Tongue (tissue), 2 donors: ENCODE data around the gene TMC8. TPM values are rescaled to one million over a fixed set of nuclear protein-coding genes. Genes with fewer than 3 reads are reported as not detected.
"Not testable (repeated sequence)": the region's sequence is repeated elsewhere in the genome, so short reads cannot be mapped to it uniquely, and the experiment has no call there.

Source experiments
- DNase-seq: peaks from one replicate; pipeline ENCODE4 v3.0.0-alpha.2; 2015
- total RNA-seq: library from RNA; depleted of rRNA; stranded (reverse); fragments of >200 nt; gene quantifications from one replicate; pipeline ENCODE4 v1.2.3, GENCODE V29; 2014

Gene TMC8
- total RNA-seq, 1 donor from 2014 or later = 3.2 TPM

- no peak for DNase-seq
Observed at GRCh38 chr17:78111016-78111726, 19.4 kb upstream of the TMC8 start.

- no peak for DNase-seq
Observed at GRCh38 chr17:78111727-78112517, 18.6 kb upstream of the TMC8 start.

DNA sequence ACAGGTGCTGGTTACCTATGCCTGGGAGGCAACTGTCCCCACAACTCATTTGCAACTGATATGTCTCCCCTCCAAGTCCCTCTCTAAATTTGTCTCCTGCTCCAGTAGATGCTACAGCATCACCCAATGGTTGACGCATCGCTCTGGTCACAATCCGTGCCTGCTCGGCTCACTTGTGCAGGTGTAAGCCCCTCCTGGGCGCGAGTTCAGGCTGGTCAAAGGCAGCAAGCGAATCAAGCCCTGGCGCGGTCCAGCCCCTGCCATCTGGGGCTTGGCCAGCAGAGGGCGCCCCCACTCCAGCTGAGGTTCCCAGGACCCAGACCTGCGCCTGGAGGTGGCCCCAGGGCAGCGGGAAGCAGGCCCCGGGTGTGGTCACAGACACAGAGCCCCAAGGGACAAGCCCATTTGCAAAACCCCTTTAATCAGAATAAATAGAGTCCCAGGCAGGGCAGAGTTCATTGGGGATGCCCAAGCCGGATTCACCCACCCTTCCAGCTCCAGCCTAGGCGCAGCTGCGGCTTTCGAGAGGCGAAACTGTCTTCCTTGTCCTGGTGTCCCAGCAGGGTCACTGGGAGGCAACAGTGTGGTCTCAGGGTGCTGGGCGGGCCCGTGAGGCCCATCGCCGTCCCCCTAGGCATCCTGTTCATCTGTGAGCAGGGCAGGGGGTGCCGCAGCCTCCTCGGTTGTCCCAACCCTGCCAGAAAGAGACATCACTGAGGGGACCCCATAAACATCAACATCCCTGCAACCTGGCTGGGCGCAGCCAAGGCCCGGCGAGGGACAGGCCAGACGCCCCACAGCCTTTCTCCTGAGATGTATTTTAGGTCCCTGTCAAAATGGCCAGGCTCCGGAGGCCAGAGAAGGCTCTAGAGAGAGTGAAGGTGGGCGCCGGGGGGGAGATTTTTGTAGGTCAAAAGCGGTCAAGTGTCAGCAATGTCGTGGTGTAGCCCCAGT, 17.8 kb upstream of the TMC8 start:
- peak; percentile 73 for DNase-seq

DNA sequence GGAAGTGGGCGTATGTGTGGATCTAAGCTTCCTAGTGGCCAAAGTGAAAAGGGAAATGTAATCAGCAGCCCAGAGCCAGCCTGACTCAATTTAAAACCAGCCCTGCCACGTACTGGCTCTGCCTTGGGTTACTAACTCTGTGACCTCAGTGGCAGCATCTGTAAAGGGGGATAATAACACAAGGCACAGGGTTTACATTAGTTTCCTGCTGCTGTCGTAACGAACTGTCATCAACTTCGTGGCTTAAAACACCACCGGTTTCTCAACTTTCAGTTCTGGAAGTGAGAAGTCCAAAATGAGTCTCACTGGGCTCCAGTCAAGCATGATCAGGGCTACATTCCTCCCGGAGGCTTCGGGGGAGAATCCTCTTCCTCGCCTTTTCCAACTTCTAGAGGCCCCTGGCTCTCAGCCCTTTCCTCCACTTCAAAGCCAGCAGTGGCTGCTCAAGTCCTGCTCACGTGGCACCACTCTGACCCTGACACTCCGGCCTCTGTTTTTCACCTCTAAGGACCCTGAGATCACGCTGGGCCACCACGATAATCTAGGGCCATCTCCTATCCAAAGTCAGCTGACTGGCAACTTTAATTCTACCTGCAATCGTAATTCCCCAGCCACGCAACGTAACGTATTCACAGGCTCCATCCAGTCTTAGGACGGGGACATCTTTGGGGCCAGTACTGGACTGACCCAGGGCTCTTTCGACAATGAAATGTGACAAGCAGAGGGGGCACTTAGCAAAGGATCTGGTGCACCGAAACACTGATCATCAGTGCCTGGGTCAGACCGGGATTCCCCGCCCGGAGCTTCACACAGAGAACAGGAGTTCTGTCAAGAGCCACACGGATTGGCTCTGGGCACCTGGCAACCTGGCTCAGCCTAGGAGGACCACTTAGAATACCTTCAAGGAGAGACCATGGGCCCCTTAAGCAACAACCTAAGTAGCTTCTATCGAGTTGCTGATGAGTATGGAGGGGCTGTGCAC, 16.5 kb upstream of the TMC8 start:
- no peak for DNase-seq

- no peak for DNase-seq
Observed at GRCh38 chr17:78114831-78115723, 15.5 kb upstream of the TMC8 start.

DNA sequence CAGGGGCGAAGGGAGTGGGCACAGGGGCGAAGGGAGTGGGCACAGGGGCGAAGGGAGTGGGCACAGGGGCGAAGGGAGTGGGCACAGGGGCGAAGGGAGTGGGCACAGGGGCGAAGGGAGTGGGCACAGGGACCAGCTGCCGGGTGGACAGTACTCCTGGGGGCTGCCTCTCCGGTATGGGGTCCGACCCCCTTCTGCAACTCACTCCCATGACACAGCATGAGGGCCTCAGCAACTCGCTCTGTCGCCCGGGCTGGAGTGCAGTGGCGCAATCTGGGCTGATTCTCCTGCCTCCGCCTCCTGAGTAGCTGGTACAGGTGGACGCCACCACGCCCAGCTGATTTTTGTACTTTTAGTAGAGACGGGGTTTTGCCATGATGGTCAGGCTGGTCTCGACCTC, 14.8 kb upstream of the TMC8 start:
- DNase-seq = not testable (repeated sequence)

- DNase-seq = no peak
Observed at GRCh38 chr17:78116411-78116810, 14.2 kb upstream of the TMC8 start.

- DNase-seq = no peak
Observed at GRCh38 chr17:78117027-78117981, 13.3 kb upstream of the TMC8 start.

- DNase-seq = no peak
Observed at GRCh38 chr17:78118801-78119241, 11.8 kb upstream of the TMC8 start.

GRCh38 chr17:78120537-78120936, 10.0 kb upstream of the TMC8 start:
- no peak for DNase-seq

DNA sequence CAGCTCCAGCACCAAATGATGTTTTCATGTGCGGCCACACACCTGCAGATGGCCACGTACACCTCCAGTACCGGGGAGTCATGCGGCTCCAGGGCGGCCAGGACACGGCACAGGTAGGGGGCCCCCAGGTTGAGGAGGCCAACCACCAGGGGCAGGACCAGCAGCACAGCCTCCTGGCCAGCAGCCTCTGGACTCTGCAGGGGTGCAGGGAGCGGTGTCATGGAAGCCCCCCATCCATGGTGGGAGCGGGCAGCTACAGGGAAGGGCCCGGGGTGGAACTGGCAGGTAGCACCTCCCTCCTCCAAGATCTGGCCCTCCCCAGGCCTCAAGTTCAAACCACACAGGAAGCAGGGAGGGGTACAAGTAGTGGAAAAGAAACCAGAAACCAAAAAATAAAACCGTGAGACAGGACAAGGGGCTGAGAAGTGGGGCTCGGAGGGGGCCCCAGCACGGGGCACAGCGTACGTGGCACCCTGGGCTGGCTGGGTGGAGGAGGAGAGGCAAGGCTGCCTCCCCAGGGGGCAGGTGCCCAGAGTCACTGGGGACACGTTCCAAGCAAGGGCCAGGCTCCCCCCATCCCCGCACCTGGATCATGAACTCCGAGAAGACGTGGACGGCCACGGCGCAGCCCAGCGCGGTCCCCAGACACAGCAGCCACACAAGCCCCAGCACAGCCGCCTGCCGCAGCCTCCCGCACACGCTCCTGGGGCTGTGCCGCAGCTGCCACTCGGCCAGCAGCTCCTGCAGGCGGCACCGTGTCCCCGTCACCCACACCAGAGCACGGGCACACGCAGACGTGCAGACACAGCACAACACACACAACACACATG, 9.4 kb upstream of the TMC8 start:
- DNase-seq = no peak

DNA sequence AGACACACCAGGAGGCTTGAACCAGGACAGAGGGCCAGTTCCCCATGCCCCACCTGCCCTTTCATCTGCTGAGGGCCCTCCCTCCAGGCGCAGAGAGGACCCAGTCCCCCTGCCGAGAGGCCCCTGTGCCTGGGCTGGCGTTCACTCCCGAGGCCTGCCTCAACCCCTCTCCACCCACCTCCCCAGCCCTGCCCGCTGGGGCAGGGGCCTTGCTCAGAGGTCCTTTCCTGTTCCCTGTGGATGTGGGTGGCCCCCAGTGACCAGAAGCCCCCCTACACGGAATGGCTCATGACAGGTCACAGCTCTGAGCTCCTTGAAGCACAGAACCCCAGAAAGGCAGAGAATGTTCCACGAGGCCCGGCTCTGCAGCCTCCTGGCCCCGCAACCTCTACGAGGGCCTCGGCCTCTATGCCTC, 8.8 kb upstream of the TMC8 start:
- no peak for DNase-seq

- DNase-seq = no peak
Observed at GRCh38 chr17:78122216-78122930, 8.2 kb upstream of the TMC8 start.

- no peak for DNase-seq
Observed at GRCh38 chr17:78122931-78123249, 7.7 kb upstream of the TMC8 start.

DNA sequence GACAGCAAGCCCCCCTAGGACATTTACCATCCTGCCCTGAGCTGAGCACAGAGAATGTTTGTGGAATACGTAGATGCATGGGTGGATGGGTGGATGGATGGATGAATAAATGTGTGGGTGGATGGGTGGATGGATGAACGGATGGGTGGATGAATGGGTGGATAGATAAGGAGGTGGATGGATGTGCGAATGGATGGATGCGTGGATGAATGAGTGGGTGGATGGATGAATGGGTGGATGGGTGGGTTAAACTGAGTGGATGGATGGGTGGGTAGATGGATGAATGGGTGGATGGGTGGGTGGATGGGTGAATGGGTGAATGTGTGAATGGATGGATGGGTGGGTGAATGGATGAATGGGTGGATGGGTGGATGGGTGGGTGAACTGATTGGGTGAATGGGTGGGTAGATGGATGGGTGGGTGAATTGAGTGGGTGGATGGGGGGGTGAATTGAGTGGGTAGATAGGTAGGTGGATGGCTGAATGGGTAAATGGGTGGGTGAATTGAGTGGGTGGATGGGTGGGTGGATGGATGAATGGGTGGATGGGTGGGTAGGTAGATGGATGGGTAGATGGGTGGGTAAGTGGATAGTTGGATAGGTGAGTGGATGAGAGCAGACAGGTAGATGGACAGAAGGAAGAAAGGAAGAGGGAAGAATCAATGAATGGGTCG, 7.2 kb upstream of the TMC8 start:
- no peak for DNase-seq

DNA sequence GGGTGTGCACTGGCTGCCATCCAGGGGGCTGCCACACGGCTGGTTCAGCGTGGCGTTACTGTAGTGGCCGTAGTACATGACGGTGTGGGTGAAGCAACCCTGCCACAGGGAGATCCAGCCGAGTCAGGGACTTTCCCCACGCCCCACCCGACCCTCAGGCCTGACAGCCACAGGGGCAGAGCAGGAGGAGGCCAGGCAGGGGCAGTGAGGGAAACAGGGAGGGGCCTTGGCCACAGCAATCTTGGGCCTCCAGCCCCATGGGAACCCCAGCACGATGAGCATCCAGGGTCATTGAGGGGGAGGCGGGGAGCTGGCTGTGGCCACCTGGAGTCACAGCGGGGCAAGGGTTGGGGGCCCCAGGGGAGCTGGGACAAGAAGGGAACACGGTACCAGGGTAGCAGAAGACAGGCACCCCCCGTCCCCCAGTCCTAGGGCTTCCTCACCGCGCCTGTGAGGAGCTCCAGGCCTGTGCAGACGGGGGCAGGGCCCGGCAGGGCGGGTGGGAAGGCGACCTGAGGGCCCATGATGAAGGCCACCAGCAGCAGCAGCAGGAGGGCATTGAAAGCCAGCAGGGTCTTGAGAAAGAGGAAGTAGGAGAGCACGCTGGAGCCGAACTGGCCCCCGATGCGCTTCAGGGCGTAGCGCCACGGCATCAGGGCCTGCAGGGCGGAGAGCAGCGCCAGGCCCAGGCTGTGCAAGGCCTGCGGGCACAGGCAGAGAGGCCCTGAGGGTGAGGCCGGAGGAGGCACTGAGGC, 6.3 kb upstream of the TMC8 start:
- no peak for DNase-seq
